BLaER1 (cell line): ENCODE data around the gene ERGIC2.

ENCODE experiments used
- H3K27ac ChIP-seq: shearing (Covaris generic); formaldehyde crosslinking; 2 replicates; pipeline ENCODE4 v1.8.1; 2022
- H3K27me3 ChIP-seq: shearing (Covaris generic); formaldehyde crosslinking; 2 replicates; pipeline ENCODE4 v1.8.1; 2022
- H3K36me3 ChIP-seq: shearing (Covaris generic); formaldehyde crosslinking; 2 replicates; pipeline ENCODE4 v1.8.1; 2022
- H3K4me1 ChIP-seq: shearing (Covaris generic); formaldehyde crosslinking; 2 replicates; pipeline ENCODE4 v1.8.1; 2022
- H3K4me2 ChIP-seq: shearing (Covaris generic); formaldehyde crosslinking; 2 replicates; pipeline ENCODE4 v1.8.1; 2022
- H3K4me3 ChIP-seq: shearing (Covaris generic); formaldehyde crosslinking; 2 replicates; pipeline ENCODE4 v1.8.1; 2022
- H3K9ac ChIP-seq: shearing (Covaris generic); formaldehyde crosslinking; 2 replicates; pipeline ENCODE4 v1.8.1; 2022
- H3K9me3 ChIP-seq: shearing (Covaris generic); formaldehyde crosslinking; 2 replicates; pipeline ENCODE4 v1.8.1; 2022
- H4K20me1 ChIP-seq: shearing (Covaris generic); formaldehyde crosslinking; 2 replicates; pipeline ENCODE4 v1.8.1; 2022
- Cebpa-rat ChIP-seq: shearing (Covaris generic); IDR thresholded peaks from 2 replicates; pipeline ENCODE4 v1.8.1; 2022

Gene ERGIC2

DNA sequence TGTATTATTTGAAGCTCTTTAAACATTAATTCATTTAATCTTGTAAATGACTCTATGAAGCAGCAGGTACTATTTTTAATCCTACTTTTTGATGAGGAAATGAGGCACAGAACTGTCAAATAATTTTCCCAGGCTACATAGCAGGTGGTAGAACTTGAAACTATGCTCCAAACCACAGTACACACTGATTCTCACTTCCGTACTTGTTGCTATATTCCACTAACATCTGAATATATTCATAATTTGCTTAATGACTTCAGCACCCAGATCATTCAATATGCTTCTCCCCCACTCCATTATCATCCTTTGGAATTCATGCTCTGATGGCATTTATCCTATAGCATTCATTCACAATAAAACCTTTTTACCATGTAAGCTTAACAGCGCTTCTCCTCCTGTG is 4.9 kb downstream of the ERGIC2 start:
- H3K9me3 ChIP-seq, result peaks cover 7% of the 10 kb centered on the region; the same call in 1 of the 2 replicates
- H4K20me1 ChIP-seq, result peaks cover 77% of the 10 kb centered on the region
- H3K9ac ChIP-seq, result no peak overlapping the region
- no peaks in the 10 kb centered on the region for H3K27me3 ChIP-seq
- H3K4me1 ChIP-seq, result peaks cover 16% of the 10 kb centered on the region
- no peak for TF ChIP-seq Cebpa-rat
- no peak overlapping the region for H3K4me2 ChIP-seq
- H3K36me3 ChIP-seq, result peaks cover 31% of the 10 kb centered on the region
- no peak overlapping the region for H3K4me3 ChIP-seq
- no peak overlapping the region for H3K27ac ChIP-seq

GRCh38 chr12:29374913-29375312 is 6.1 kb downstream of the ERGIC2 start:
- no peak overlapping the region for H3K4me3 ChIP-seq
- no peak overlapping the region for H3K4me2 ChIP-seq
- H3K27me3 ChIP-seq, result no peaks in the 10 kb centered on the region
- H3K9me3 ChIP-seq, result peaks cover 7% of the 10 kb centered on the region; the same call in 1 of the 2 replicates
- H3K9ac ChIP-seq, result no peak overlapping the region
- H3K36me3 ChIP-seq, result peaks cover 37% of the 10 kb centered on the region
- H3K27ac ChIP-seq, result no peak overlapping the region
- peaks cover 13% of the 10 kb centered on the region for H3K4me1 ChIP-seq
- H4K20me1 ChIP-seq, result peaks cover 83% of the 10 kb centered on the region
- no peak for TF ChIP-seq Cebpa-rat

GRCh38 chr12:29374012-29374411 is 7.0 kb downstream of the ERGIC2 start:
- Histone ChIP-seq H4K20me1 (peaks cover 77% of the 10 kb centered on the region), H3K27me3 (no peaks in the 10 kb centered on the region), H3K4me1 (peaks cover 4% of the 10 kb centered on the region), H3K4me2 (no peak overlapping the region), H3K27ac (no peak overlapping the region), H3K36me3 (peaks cover 40% of the 10 kb centered on the region), H3K9me3 (peaks cover 7% of the 10 kb centered on the region; the same call in 1 of the 2 replicates), H3K4me3 (no peak overlapping the region), H3K9ac (no peak overlapping the region)
- no peak for TF ChIP-seq Cebpa-rat

GRCh38 chr12:29365091-29365490 is 15.9 kb downstream of the ERGIC2 start:
- Histone ChIP-seq H3K4me2 (no peak overlapping the region), H3K27me3 (no peaks in the 10 kb centered on the region), H3K4me3 (no peak overlapping the region), H3K36me3 (peaks cover 51% of the 10 kb centered on the region), H3K27ac (no peak overlapping the region), H4K20me1 (no peaks in the 10 kb centered on the region), H3K9me3 (peaks cover 6% of the 10 kb centered on the region; the same call in 1 of the 2 replicates), H3K9ac (no peak overlapping the region), H3K4me1 (no peaks in the 10 kb centered on the region)
- no peak for TF ChIP-seq Cebpa-rat

DNA sequence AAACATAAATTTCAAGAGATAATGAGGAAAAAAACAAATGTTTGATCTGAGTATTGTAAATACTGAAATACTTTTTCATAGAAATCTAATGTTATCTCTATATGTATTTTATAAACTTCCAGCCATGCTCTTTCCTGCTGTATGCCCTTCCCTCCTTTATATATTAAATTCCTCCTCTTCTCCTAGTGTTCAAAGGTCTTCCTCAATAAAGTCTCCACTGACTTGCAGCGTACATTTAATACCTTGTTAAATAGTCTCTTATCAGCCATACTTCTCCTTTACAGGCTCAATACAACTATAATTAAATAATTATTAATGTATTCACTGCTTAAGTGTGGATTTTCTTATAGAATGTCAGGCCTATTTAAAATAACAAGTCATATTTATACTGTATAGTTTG is 26.0 kb downstream of the ERGIC2 start:
- no peak for TF ChIP-seq Cebpa-rat
- H3K36me3 ChIP-seq, result peaks cover 47% of the 10 kb centered on the region

DNA sequence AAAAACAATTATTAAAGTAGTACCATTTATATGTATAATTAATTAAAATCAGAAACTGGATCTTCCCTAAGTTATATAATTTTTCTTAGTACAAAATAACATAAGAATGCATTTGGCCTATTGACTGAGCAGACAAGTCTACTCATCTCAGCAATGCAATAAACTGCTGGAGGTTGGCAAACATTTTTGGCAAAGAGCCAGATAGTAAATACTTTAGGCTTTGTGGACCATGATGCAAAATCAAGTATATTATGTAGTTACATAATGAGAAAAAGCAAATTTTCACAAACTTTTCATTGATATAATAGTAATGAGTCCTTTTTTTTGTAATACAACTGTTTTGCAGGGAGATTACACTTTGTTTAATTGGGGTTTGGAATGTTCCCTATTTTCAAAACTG is 30.9 kb downstream of the ERGIC2 start:
- Histone ChIP-seq H3K9me3 (no peaks in the 10 kb centered on the region), H3K36me3 (peaks cover 33% of the 10 kb centered on the region), H3K4me3 (no peak overlapping the region), H3K27me3 (no peaks in the 10 kb centered on the region), H3K4me1 (no peaks in the 10 kb centered on the region), H3K9ac (no peak overlapping the region), H3K4me2 (no peak overlapping the region), H4K20me1 (no peaks in the 10 kb centered on the region), H3K27ac (no peak overlapping the region)
- TF ChIP-seq Cebpa-rat, result no peak

More for the DNA sequence above, 26.0 kb downstream of the ERGIC2 start:
- no peak overlapping the region for H3K4me2 ChIP-seq
- no peaks in the 10 kb centered on the region for H3K4me1 ChIP-seq
- H3K9ac ChIP-seq, result no peak overlapping the region
- H3K27me3 ChIP-seq, result no peaks in the 10 kb centered on the region
- no peaks in the 10 kb centered on the region for H3K9me3 ChIP-seq
- no peak overlapping the region for H3K4me3 ChIP-seq
- H4K20me1 ChIP-seq, result no peaks in the 10 kb centered on the region
- no peak overlapping the region for H3K27ac ChIP-seq

DNA sequence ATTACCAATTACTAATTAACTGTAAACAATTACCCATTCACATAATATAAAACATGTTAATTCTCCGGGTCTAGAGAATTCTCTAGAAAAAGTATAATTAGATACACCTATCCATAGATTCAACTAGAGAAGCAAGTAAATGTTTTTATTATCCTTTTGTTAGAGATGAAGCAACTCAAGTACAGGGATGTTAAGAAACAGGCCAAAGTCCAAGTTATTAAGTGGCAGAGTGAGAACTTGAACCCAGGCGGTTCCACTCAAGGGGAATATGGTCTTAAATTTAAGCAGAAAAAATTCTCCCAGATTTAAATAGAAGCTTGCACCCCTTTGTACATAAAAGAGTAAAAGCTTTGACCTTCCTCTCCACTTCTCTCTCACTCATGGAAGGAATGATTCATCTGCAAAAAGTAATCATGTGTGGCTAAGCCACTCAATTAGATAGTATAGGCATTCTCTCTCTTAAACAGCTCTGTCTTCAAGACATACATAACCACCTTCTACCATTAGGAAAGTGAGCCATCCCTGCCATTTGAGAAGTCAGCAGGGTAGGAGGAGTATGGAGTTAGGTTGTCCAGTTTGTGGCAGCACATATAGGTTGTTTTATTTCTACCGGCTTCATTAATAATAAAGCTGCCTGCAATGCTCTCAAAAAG is 34.1 kb downstream of the ERGIC2 start:
- Histone ChIP-seq H3K36me3 (peaks cover 49% of the 10 kb centered on the region), H3K4me1 (no peaks in the 10 kb centered on the region), H4K20me1 (no peaks in the 10 kb centered on the region), H3K4me3 (no peak overlapping the region), H3K27ac (no peak overlapping the region), H3K4me2 (no peak overlapping the region), H3K27me3 (no peaks in the 10 kb centered on the region), H3K9me3 (no peaks in the 10 kb centered on the region), H3K9ac (no peak overlapping the region)
- TF ChIP-seq Cebpa-rat, result no peak

- no peaks in the 10 kb centered on the region for H3K9me3 ChIP-seq
- no peak for TF ChIP-seq Cebpa-rat
- no peak overlapping the region for H3K4me3 ChIP-seq
- H3K4me2 ChIP-seq, result no peak overlapping the region
- H3K27ac ChIP-seq, result no peak overlapping the region
- no peaks in the 10 kb centered on the region for H3K4me1 ChIP-seq
- H3K27me3 ChIP-seq, result no peaks in the 10 kb centered on the region
- H3K9ac ChIP-seq, result no peak overlapping the region
- H3K36me3 ChIP-seq, result peaks cover 70% of the 10 kb centered on the region
- H4K20me1 ChIP-seq, result no peaks in the 10 kb centered on the region
Observed at GRCh38 chr12:29343022-29343799, 37.8 kb downstream of the ERGIC2 start.

DNA sequence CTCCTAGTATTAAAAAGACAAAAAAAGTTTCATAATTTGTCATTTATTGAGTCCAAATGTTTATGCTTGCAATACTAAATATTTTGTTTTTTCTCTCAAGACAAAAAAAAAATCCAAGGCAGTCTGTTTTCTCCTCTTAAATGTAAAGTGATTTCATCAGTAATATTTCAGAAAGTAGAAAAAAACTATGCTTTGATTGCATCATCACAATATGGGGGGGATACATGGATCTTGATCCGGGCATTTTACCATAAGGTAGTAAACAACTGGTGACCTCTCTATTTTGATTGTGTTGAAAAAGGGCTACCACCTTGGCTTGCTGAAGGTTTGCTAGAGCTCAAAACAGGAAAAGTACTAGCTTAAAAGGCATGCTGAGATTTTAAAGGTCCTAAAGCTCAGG is 43.6 kb downstream of the ERGIC2 start:
- H3K36me3 ChIP-seq, result peaks cover 39% of the 10 kb centered on the region
- H3K27me3 ChIP-seq, result no peaks in the 10 kb centered on the region
- H3K4me2 ChIP-seq, result no peak overlapping the region
- no peak overlapping the region for H3K4me3 ChIP-seq
- no peaks in the 10 kb centered on the region for H4K20me1 ChIP-seq
- no peak; the same call in 1 of the 2 replicates for TF ChIP-seq Cebpa-rat
- H3K9me3 ChIP-seq, result no peaks in the 10 kb centered on the region
- peaks cover 6% of the 10 kb centered on the region for H3K4me1 ChIP-seq
- no peak overlapping the region for H3K9ac ChIP-seq
- no peak overlapping the region for H3K27ac ChIP-seq

GRCh38 chr12:29334937-29335336 is 46.0 kb downstream of the ERGIC2 start:
- H3K9me3 ChIP-seq, result no peaks in the 10 kb centered on the region
- no peak overlapping the region for H3K27ac ChIP-seq
- H3K27me3 ChIP-seq, result no peaks in the 10 kb centered on the region
- no peaks in the 10 kb centered on the region for H4K20me1 ChIP-seq
- H3K36me3 ChIP-seq, result peaks cover 21% of the 10 kb centered on the region
- H3K4me1 ChIP-seq, result peaks cover 6% of the 10 kb centered on the region
- H3K4me3 ChIP-seq, result no peak overlapping the region
- no peak overlapping the region for H3K4me2 ChIP-seq
- TF ChIP-seq Cebpa-rat, result no peak
- no peak overlapping the region for H3K9ac ChIP-seq
